ENCODE data around the gene PHLPP1.

The PHLPP1 gene

DNA sequence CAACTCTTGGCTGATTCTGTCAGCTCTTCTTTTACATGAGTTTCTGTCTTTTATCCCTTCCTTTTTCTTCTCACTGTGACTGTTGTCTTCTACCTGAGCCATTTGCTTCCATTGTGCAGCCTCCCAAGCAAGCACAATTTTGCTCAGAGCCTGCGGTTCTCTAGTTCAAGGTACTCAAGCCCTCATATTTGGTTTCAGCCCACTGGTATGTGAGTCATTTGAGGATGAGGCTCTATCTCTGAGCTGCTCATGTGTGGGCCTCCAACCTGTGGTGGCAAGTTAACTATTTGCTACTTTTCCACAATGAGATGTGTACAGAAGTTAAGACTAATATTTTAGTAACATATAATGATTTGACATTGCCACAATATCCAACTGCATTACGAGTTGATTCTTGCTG lies 183.0 kb downstream of the PHLPP1 start:
- ATAC-seq, result no peak
- TF ChIP-seq ZNF70 (CRISPR knock-in tag; IDR thresholded peaks at IDR 0.05) (no peak), CSDC2 (CRISPR knock-in tag; IDR thresholded peaks at IDR 0.05) (no peak), TCF4 (CRISPR knock-in tag; IDR thresholded peaks at IDR 0.05; ENCODE audit: borderline replicate concordance) (no peak), SNAI2 (CRISPR knock-in tag; IDR thresholded peaks at IDR 0.05) (no peak), TOX (CRISPR knock-in tag; IDR thresholded peaks at IDR 0.05; ENCODE audit: borderline replicate concordance) (no peak), ZFP30 (CRISPR knock-in tag; IDR thresholded peaks at IDR 0.05) (no peak), RARB (CRISPR knock-in tag; IDR thresholded peaks at IDR 0.05) (no peak), BACH2 (CRISPR knock-in tag; IDR thresholded peaks at IDR 0.05; ENCODE audit: borderline replicate concordance) (no peak), GLIS3 (CRISPR knock-in tag; IDR thresholded peaks at IDR 0.05) (no peak), ZNF565 (CRISPR knock-in tag; conservative IDR thresholded peaks at IDR 0.05; ENCODE audit: low read depth) (no peak), ZC3H10 (CRISPR knock-in tag; IDR thresholded peaks at IDR 0.05) (no peak), OSR1 (CRISPR knock-in tag; IDR thresholded peaks at IDR 0.05) (no peak)
- TF ChIP-seq, protein P1, sequence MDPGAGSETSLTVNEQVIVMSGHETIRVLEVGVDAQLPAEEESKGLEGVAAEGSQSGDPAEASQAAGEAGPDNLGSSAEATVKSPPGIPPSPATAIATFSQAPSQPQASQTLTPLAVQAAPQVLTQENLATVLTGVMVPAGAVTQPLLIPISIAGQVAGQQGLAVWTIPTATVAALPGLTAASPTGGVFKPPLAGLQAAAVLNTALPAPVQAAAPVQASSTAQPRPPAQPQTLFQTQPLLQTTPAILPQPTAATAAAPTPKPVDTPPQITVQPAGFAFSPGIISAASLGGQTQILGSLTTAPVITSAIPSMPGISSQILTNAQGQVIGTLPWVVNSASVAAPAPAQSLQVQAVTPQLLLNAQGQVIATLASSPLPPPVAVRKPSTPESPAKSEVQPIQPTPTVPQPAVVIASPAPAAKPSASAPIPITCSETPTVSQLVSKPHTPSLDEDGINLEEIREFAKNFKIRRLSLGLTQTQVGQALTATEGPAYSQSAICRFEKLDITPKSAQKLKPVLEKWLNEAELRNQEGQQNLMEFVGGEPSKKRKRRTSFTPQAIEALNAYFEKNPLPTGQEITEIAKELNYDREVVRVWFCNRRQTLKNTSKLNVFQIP (CRISPR knock-in tag; IDR thresholded peaks at IDR 0.05; ENCODE audit: borderline replicate concordance, low read depth), result no peak

DNA sequence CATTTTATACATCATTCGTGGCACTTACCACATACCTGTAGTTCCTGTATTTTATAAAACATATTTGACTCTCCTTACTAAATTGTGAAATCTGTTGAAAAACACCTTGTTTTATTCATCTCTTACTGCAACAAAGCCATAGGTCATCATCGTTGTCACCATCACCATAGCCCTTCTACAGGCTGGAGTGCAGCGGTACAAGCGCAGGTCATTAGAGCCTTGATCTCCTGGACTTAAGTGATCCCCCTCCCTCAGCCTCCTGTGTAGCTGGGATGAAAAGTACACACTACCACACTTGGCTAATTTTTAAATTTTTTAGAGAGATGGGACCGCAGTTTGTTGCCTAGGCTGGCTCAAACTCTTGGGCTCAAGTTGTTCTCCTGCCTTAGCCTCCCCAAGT lies 184.2 kb downstream of the PHLPP1 start:
- ATAC-seq, result no peak
- TF ChIP-seq GLIS3 (CRISPR knock-in tag; IDR thresholded peaks at IDR 0.05) (no peak), ISL1 (CRISPR knock-in tag; IDR thresholded peaks at IDR 0.05) (no peak), ZC3H10 (CRISPR knock-in tag; IDR thresholded peaks at IDR 0.05) (no peak), CSDC2 (CRISPR knock-in tag; IDR thresholded peaks at IDR 0.05) (no peak), ZFP3 (CRISPR knock-in tag; IDR thresholded peaks at IDR 0.05) (no peak), ARNTL (CRISPR knock-in tag; IDR thresholded peaks at IDR 0.05; ENCODE audit: borderline replicate concordance, low read depth) (no peak), ESRRG (CRISPR knock-in tag; IDR thresholded peaks at IDR 0.05) (no peak), TCF4 (CRISPR knock-in tag; IDR thresholded peaks at IDR 0.05; ENCODE audit: borderline replicate concordance) (no peak), PPARA (CRISPR knock-in tag; IDR thresholded peaks at IDR 0.05; ENCODE audit: borderline replicate concordance) (no peak), SNAI2 (CRISPR knock-in tag; IDR thresholded peaks at IDR 0.05) (no peak), PATZ1 (CRISPR knock-in tag; IDR thresholded peaks at IDR 0.05; ENCODE audit: borderline replicate concordance) (no peak), ZNF70 (CRISPR knock-in tag; IDR thresholded peaks at IDR 0.05) (no peak), BACH2 (CRISPR knock-in tag; IDR thresholded peaks at IDR 0.05; ENCODE audit: borderline replicate concordance) (no peak)
- TF ChIP-seq, protein P1 (CRISPR knock-in tag; IDR thresholded peaks at IDR 0.05; ENCODE audit: borderline replicate concordance, low read depth), result no peak

DNA sequence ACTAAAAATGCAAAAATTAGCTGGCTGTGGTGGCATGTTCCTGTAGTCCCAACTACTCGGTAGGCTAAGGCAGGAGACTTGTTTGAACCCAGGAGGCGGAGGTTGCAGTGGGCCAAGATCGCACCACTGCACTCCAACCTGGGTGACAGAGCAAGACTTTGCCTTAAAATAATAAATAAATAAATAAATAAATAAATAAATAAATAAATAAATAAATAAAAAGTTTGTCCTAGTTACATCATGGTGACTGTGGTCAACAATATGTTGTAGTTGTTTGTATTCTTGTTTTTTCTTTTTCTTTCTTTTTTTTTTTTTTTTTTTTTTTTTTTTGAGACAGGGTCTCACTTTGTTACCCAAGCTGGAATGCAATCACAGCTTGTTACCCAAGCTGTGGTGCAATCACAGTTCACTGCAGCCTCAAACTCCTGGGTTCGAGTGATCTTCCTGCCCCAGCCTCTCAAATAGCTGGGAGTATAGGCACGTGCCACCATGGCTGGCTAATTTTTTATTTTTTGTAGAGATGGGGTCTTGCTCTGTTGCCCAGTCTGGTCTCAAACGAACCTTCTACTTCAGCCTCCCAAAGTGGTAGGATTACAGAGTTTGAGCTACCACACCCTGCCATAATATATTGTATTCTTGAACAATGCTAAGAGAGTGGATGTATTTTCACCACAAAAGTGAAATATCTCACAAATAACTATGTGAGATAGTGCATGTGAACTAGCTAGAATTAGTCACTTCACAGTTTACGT lies 185.0 kb downstream of the PHLPP1 start:
- ATAC-seq, result no peak
- TF ChIP-seq, protein P2, sequence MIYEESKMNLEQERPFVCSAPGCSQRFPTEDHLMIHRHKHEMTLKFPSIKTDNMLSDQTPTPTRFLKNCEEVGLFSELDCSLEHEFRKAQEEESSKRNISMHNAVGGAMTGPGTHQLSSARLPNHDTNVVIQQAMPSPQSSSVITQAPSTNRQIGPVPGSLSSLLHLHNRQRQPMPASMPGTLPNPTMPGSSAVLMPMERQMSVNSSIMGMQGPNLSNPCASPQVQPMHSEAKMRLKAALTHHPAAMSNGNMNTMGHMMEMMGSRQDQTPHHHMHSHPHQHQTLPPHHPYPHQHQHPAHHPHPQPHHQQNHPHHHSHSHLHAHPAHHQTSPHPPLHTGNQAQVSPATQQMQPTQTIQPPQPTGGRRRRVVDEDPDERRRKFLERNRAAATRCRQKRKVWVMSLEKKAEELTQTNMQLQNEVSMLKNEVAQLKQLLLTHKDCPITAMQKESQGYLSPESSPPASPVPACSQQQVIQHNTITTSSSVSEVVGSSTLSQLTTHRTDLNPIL (CRISPR knock-in tag; IDR thresholded peaks at IDR 0.05; ENCODE audit: low read depth), result no peak
- TF ChIP-seq ZFP30 (CRISPR knock-in tag; IDR thresholded peaks at IDR 0.05), result no peak
- TF ChIP-seq ZNF70 (CRISPR knock-in tag; IDR thresholded peaks at IDR 0.05), result no peak
- TF ChIP-seq PATZ1 (CRISPR knock-in tag; IDR thresholded peaks at IDR 0.05; ENCODE audit: borderline replicate concordance), result no peak
- TF ChIP-seq CSDC2 (CRISPR knock-in tag; IDR thresholded peaks at IDR 0.05), result no peak
- TF ChIP-seq ZNF8 (CRISPR knock-in tag; IDR thresholded peaks at IDR 0.05), result no peak
- no peak for TF ChIP-seq BACH2 (CRISPR knock-in tag; IDR thresholded peaks at IDR 0.05; ENCODE audit: borderline replicate concordance)
- no peak for TF ChIP-seq ZC3H10 (CRISPR knock-in tag; IDR thresholded peaks at IDR 0.05)
- TF ChIP-seq TCF4 (CRISPR knock-in tag; IDR thresholded peaks at IDR 0.05; ENCODE audit: borderline replicate concordance), result no peak
- TF ChIP-seq RARB (CRISPR knock-in tag; IDR thresholded peaks at IDR 0.05), result no peak
- TF ChIP-seq ZNF565 (CRISPR knock-in tag; conservative IDR thresholded peaks at IDR 0.05; ENCODE audit: low read depth), result no peak
- TF ChIP-seq TOX (CRISPR knock-in tag; IDR thresholded peaks at IDR 0.05; ENCODE audit: borderline replicate concordance), result no peak
- no peak for TF ChIP-seq CSRNP3 (CRISPR knock-in tag; IDR thresholded peaks at IDR 0.05)
- TF ChIP-seq, protein P1 (CRISPR knock-in tag; IDR thresholded peaks at IDR 0.05; ENCODE audit: borderline replicate concordance, low read depth), result no peak
- no peak for TF ChIP-seq ISL1 (CRISPR knock-in tag; IDR thresholded peaks at IDR 0.05)

Measured in SK-N-SH treated with all-trans-retinoic acid at 6 μM for 48 hours (cell line).